ENCODE results near the gene ZNF70. TPM values are rescaled to one million over a fixed set of nuclear protein-coding genes. Genes with fewer than 3 reads are reported as not detected.

The ZNF70 gene
- total RNA-seq, 1 experiment from 2014 or later = 3.2 TPM

GRCh38 chr22:23722160-23722559, 28.8 kb downstream of the ZNF70 start:
- DNase-seq (ENCODE audit: low read depth, low spot score) (no peak), ATAC-seq (no peak)
- CTCF ChIA-PET = no interaction called here
- Histone ChIP-seq H3K4me3 (replicated peaks in 1 of 2; ENCODE audit: low read depth in 1 of 2, low read length in 2 of 2) (no peak overlapping the region), H3K4me2 (ENCODE audit: low read length) (no peak overlapping the region), H3K27ac (ENCODE audit: low read depth, low read length) (no peak overlapping the region), H3K9me3 (ENCODE audit: control insufficient read depth in 1 of 2, insufficient read depth in 1 of 2, low read depth in 1 of 2, low read length in 2 of 2) (no peaks in the 10 kb centered on the region), H3K9ac (ENCODE audit: low read length) (no peak overlapping the region), H3K79me2 (ENCODE audit: insufficient read depth, low read length) (no peaks in the 10 kb centered on the region; the same call in 1 of the 2 replicates), H3K4me1 (ENCODE audit: control insufficient read depth in 1 of 2, insufficient read depth in 2 of 2, low read length in 2 of 2) (peaks cover 9 to 17% of the 10 kb centered on the region in 2 experiments), H3K36me3 (ENCODE audit: control insufficient read depth in 1 of 2, insufficient read depth in 2 of 2, low read length in 2 of 2) (no peaks in the 10 kb centered on the region), H2AFZ (ENCODE audit: low read depth, low read length, poor library complexity, severe bottlenecking) (no peak overlapping the region), H3K27me3 (ENCODE audit: insufficient read depth, low read length) (no peaks in the 10 kb centered on the region), H4K20me1 (ENCODE audit: insufficient read depth) (no peaks in the 10 kb centered on the region), H3K9me2 (ENCODE audit: insufficient read depth) (no peaks in the 10 kb centered on the region)
- intact Hi-C loops (cut with micrococcal nuclease) = no loop called here
- no TSS peak for BruUV-seq (replicated peaks)
- TF ChIP-seq CEBPB (IDR thresholded peaks at IDR 0.05; ENCODE audit: low read depth) (no peak), EZH2 (IDR thresholded peaks at IDR 0.05) (no peak), MAX (IDR thresholded peaks at IDR 0.05) (no peak), ZBTB33 (IDR thresholded peaks at IDR 0.05; ENCODE audit: extremely low read depth, insufficient replicate concordance, low read length) (no peak), RAD21 (IDR thresholded peaks at IDR 0.05; ENCODE audit: low read depth) (no peak), EZH2phosphoT487 (IDR thresholded peaks at IDR 0.05; ENCODE audit: borderline replicate concordance) (no peak), JUND (IDR thresholded peaks at IDR 0.05) (no peak), POLR2AphosphoS5 (IDR thresholded peaks at IDR 0.05; ENCODE audit: low read depth, low read length) (no peak), TCF7L2 (IDR thresholded peaks at IDR 0.05; ENCODE audit: borderline replicate concordance, extremely low read depth, insufficient read depth, insufficient read length) (no peak), SIN3A (IDR thresholded peaks at IDR 0.05; ENCODE audit: low read depth) (no peak), SRF (IDR thresholded peaks at IDR 0.05; ENCODE audit: low read depth) (no peak), POLR2A (IDR thresholded peaks at IDR 0.05; ENCODE audit: borderline replicate concordance, extremely low read depth, insufficient read depth, insufficient read length) (no peak), ZFX (IDR thresholded peaks at IDR 0.05) (no peak), YY1 (IDR thresholded peaks at IDR 0.05; ENCODE audit: extremely low read depth, insufficient replicate concordance, low read depth, low read length) (no peak), SP1 (IDR thresholded peaks at IDR 0.05; ENCODE audit: low read depth) (no peak)
- TF ChIP-seq, protein P1, sequence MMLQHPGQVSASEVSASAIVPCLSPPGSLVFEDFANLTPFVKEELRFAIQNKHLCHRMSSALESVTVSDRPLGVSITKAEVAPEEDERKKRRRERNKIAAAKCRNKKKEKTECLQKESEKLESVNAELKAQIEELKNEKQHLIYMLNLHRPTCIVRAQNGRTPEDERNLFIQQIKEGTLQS (IDR thresholded peaks at IDR 0.05) = no peak
- TF ChIP-seq, protein P2, sequence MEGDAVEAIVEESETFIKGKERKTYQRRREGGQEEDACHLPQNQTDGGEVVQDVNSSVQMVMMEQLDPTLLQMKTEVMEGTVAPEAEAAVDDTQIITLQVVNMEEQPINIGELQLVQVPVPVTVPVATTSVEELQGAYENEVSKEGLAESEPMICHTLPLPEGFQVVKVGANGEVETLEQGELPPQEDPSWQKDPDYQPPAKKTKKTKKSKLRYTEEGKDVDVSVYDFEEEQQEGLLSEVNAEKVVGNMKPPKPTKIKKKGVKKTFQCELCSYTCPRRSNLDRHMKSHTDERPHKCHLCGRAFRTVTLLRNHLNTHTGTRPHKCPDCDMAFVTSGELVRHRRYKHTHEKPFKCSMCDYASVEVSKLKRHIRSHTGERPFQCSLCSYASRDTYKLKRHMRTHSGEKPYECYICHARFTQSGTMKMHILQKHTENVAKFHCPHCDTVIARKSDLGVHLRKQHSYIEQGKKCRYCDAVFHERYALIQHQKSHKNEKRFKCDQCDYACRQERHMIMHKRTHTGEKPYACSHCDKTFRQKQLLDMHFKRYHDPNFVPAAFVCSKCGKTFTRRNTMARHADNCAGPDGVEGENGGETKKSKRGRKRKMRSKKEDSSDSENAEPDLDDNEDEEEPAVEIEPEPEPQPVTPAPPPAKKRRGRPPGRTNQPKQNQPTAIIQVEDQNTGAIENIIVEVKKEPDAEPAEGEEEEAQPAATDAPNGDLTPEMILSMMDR (IDR thresholded peaks at IDR 0.05 in 2 of 3, conservative IDR thresholded peaks at IDR 0.05 in 1 of 3; ENCODE audit: borderline replicate concordance in 1 of 3, insufficient read depth in 1 of 3, low read depth in 2 of 3, low read length in 2 of 3) = no peak
- POLR2A ChIA-PET = no interaction called here
- RAD21 ChIA-PET (ENCODE audit: low non-redundant PET in 1 of 2, low total read pairs in 2 of 2, uncharacterized antibody in 2 of 2, unreplicated experiment in 2 of 2) = no interaction called here
